ENCODE data around the gene SNAI3.

- TF ChIP-seq CTCF (IDR thresholded peaks at IDR 0.05) (no peak), POLR2A (IDR thresholded peaks at IDR 0.05; ENCODE audit: low read depth) (no peak)
Observed at GRCh38 chr16:88651989-88652761, 34.1 kb downstream of the SNAI3 start.

Data from esophagus muscularis mucosa (tissue), 3 donors.